Right atrium auricular region (tissue), 2 donors: ENCODE measurements around the gene P2RX1. TPM values are rescaled to one million over a fixed set of nuclear protein-coding genes. Genes with fewer than 3 reads are reported as not detected.

ENCODE experiments used
- DNase-seq: peaks from one replicate; pipeline ENCODE4 v3.0.0-alpha.2; 2019; ENCODE audit warnings: low spot score
- H3K27ac ChIP-seq, 2 donors: fragments of 200-600 bp; sonication (generic); 1 replicate in 1 of 2; 2 replicates in 1 of 2; pipeline ENCODE4 v1.5.1; 2016 to 2019
- H3K27me3 ChIP-seq, 2 donors: fragments of 200-600 bp; sonication (generic); one replicate each; pipeline versions ENCODE4 v1.5.1 to v1.6.0; 2017 to 2019
- H3K36me3 ChIP-seq: fragments of 200-600 bp; sonication (generic); one replicate; pipeline ENCODE4 v1.5.1; 2016
- H3K4me1 ChIP-seq, 2 donors: fragments of 200-600 bp; sonication (generic); one replicate each; pipeline versions ENCODE4 v1.5.1 to v1.6.0; 2017 to 2019
- H3K4me3 ChIP-seq, 2 donors: fragments of 200-600 bp; sonication (generic); 1 replicate in 1 of 2; 2 replicates in 1 of 2; pipeline ENCODE4 v1.5.1; 2017 to 2019; ENCODE audit warnings: mild to moderate bottlenecking in 1 of 2, moderate library complexity in 1 of 2
- H3K9me3 ChIP-seq, 2 donors: fragments of 200-600 bp; sonication (generic); one replicate each; pipeline ENCODE4 v1.5.1; 2019
- total RNA-seq, 2 donors: library from RNA; depleted of rRNA; stranded (reverse); fragments of >200 nt; gene quantifications; one replicate each; pipeline ENCODE4 v1.1.0, GENCODE V29; 2016
- TF ChIP-seq, protein P1 (sequence below), 2 donors: fragments of 200-600 bp; sonication (generic); IDR thresholded peaks; one replicate each; pipeline ENCODE4 v1.5.1; 2019; ENCODE audit warnings: antibody characterized with exemption in 2 of 2

The P2RX1 gene
- total RNA-seq, 2 donors from 2014 or later, result 0.85 to 2.8 TPM

DNA sequence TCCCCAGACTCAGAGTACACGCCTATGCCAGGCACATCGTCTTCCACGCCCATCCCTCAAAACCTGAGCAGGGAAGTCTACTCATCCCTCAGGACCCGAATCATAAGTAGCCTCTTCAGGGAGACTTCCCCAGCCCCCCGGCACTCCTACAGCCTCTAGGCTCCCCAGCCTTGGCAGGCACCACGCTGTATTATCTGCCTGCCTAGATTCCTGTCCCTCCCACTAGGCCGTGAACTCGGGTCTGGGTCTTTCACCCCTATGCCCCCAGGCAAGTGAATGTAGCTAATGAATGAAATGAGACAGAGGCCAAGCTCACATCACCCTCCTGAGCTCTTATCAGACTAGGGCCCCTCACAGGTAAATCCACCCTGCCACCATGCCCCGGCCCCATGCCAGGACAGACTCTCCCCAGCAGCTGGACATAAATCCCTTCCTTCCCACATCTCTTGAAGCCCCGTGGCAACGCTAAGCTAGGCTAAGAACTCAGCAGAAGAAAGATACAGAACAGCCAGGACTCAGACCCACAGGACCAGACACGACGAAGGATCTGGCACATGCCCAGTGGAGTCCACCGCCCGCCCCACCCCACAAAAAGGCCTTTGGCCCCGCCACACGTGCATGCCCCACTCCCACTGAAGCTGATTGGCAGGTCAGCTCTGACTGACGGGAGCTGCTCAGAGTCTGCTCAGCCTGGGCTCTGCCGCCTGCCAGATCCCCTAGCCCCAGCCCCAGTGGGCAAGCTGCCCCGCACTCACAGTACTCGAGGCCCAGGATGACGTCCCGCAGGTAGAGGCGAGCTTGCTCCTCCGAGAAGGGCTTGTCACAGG lies 36.5 kb downstream of the P2RX1 start:
- no peak overlapping the region for H3K4me3 ChIP-seq
- no peaks in the 10 kb centered on the region for H3K27me3 ChIP-seq
- peaks cover 0 to 17% of the 10 kb centered on the region in 2 donors for H3K4me1 ChIP-seq
- TF ChIP-seq, protein P1, sequence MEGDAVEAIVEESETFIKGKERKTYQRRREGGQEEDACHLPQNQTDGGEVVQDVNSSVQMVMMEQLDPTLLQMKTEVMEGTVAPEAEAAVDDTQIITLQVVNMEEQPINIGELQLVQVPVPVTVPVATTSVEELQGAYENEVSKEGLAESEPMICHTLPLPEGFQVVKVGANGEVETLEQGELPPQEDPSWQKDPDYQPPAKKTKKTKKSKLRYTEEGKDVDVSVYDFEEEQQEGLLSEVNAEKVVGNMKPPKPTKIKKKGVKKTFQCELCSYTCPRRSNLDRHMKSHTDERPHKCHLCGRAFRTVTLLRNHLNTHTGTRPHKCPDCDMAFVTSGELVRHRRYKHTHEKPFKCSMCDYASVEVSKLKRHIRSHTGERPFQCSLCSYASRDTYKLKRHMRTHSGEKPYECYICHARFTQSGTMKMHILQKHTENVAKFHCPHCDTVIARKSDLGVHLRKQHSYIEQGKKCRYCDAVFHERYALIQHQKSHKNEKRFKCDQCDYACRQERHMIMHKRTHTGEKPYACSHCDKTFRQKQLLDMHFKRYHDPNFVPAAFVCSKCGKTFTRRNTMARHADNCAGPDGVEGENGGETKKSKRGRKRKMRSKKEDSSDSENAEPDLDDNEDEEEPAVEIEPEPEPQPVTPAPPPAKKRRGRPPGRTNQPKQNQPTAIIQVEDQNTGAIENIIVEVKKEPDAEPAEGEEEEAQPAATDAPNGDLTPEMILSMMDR (IDR thresholded peaks at IDR 0.05), result no peak
- no peaks in the 10 kb centered on the region for H3K9me3 ChIP-seq
- H3K27ac ChIP-seq, result peak overlapping the region; percentile 78 to 84
- no peak for DNase-seq
- H3K36me3 ChIP-seq, result peaks cover 17% of the 10 kb centered on the region

DNA sequence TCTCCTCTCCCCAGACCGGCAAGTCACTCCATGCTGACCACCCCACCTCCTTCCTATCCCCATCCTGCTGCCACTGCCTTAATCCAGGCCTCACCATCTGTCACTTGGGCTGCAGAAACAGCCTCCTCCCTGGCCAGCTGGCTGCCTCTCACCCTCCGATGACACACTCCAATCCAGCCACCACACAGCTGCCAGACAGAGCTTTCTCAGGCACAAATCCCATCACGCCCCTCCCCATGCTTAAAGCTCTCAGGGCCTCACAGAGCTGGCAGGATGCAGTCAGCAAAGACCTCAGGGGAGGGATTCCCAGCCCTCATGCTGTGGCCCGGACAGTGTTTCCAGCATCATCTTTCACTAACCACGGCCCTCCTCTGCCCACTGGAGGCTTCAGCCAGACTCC lies 37.1 kb downstream of the P2RX1 start:
- peaks cover 0 to 17% of the 10 kb centered on the region in 2 donors for H3K4me1 ChIP-seq
- no peaks in the 10 kb centered on the region for H3K9me3 ChIP-seq
- no peak for DNase-seq
- TF ChIP-seq, protein P1 (IDR thresholded peaks at IDR 0.05), result no peak
- peak overlapping the region; percentile 78 to 84 for H3K27ac ChIP-seq
- no peaks in the 10 kb centered on the region for H3K27me3 ChIP-seq
- H3K36me3 ChIP-seq, result peaks cover 11% of the 10 kb centered on the region
- no peak overlapping the region for H3K4me3 ChIP-seq

DNA sequence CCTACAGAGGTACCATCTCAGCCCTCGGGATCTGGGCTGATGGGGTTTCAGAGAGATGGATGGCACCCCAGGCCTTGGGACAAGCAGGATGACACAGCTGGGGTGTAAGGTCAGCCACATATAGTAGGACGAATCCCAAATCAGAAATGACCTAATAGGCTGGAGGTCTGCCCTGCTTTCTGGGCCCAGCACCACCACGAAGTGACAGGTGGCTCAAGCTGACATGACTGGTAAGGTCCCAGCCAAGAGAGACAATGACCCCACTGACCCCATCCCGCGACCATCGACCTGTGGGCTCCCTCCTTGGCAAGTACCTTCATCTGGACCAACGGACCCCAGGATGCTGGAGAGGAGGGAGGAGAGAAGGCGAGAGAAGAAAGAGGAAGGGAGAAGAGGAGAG lies 39.0 kb downstream of the P2RX1 start:
- Histone ChIP-seq H3K36me3 (peaks cover 15% of the 10 kb centered on the region), H3K4me3 (no peak overlapping the region), H3K9me3 (no peaks in the 10 kb centered on the region), H3K4me1 (peaks cover 0 to 17% of the 10 kb centered on the region in 2 donors), H3K27ac (no peak overlapping the region), H3K27me3 (no peaks in the 10 kb centered on the region)
- no peak for DNase-seq
- TF ChIP-seq, protein P1 (IDR thresholded peaks at IDR 0.05), result no peak

DNA sequence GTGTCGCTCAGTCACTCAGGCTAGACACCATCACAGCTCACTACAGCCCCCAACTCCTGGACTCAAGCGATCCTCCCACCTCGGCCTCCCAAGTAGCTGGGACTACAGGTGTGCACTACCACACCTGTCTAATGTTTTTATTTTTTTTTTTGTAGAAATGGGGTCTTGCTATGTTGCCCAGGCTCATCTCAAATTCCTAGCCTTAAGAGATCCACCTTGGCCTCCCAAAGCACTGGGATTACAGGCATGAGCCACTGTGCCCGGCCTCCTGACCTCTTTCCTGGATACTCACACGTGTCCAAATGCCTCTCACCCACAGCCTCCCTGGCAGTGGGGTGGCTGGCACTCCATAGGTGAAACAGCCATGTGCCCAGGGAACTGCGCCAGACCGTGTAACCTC lies 40.9 kb downstream of the P2RX1 start:
- H3K36me3 ChIP-seq, result peaks cover 15% of the 10 kb centered on the region

DNA sequence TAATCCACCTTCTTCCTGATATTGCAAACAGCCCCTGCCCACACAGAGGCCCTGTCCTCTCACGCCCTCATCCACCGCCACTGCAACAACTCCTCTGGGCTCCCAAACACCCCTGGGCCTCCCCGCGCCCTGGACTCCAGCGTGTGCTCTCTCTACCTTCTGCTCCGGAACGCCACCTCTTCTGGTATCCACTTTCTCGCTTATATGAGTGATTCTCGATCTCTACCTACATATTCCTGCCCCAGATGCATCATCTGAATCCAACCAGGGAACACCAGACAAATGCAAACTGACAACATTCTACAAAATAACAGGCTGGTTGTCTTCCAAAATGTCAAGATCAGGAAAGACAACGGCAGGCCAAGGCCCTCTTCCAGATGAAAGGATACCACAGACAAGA lies 42.4 kb downstream of the P2RX1 start:
- Histone ChIP-seq H3K27ac (no peak overlapping the region), H3K36me3 (peaks cover 15% of the 10 kb centered on the region), H3K4me1 (peaks cover 0 to 16% of the 10 kb centered on the region in 2 donors), H3K4me3 (no peak overlapping the region), H3K9me3 (no peaks in the 10 kb centered on the region), H3K27me3 (no peaks in the 10 kb centered on the region)
- no peak for DNase-seq
- TF ChIP-seq, protein P1 (IDR thresholded peaks at IDR 0.05), result no peak

More for the DNA sequence above, 40.9 kb downstream of the P2RX1 start:
- peaks cover 0 to 25% of the 10 kb centered on the region in 2 donors for H3K4me1 ChIP-seq
- H3K27me3 ChIP-seq, result no peaks in the 10 kb centered on the region
- TF ChIP-seq, protein P1 (IDR thresholded peaks at IDR 0.05), result no peak
- no peaks in the 10 kb centered on the region for H3K9me3 ChIP-seq
- no peak overlapping the region for H3K27ac ChIP-seq
- H3K4me3 ChIP-seq, result no peak overlapping the region
- no peak for DNase-seq
